ENCODE measurements around the gene ZDHHC1. TPM values are rescaled to one million over a fixed set of nuclear protein-coding genes. Genes with fewer than 3 reads are reported as not detected.

Gene ZDHHC1
- total and polyA plus RNA-seq, 2 of the 13 experiments (the other 11 are each of a cell fraction or from before 2014, with no cell fraction given): 0.51 to 1.1 TPM

DNA sequence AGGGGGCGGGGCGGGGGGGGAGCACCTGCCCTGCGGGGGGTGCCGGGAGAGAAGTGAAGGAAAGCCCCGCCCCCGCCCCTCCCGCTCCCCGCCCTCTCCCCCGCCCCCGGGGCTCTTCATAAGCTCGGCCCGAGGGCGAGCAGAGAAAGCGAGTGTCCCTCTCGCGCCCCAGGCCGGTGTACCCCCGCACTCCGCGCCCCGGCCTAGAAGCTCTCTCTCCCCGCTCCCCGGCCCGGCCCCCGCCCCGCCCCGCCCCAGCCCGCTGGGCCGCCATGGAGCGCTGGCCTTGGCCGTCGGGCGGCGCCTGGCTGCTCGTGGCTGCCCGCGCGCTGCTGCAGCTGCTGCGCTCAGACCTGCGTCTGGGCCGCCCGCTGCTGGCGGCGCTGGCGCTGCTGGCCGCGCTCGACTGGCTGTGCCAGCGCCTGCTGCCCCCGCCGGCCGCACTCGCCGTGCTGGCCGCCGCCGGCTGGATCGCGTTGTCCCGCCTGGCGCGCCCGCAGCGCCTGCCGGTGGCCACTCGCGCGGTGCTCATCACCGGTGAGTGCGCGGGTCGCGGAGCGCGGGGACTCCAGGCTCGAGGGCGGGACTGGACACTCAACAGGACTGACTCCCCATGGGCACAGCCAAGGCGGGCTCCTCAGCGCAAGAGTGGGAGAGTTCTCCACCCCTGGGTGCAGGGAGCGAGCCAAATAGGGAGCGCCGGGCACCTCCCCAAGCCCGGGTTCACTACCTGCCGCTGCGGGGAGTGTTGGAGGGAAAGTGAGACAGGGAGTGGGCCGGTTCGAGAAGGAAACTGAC is 14.9 kb upstream of the ZDHHC1 start, which contains the start of gene HSD11B2 (continued):
- TF ChIP-seq MTF2 (CRISPR knock-in tag; IDR thresholded peaks at IDR 0.05; ENCODE audit: borderline replicate concordance): no peak
- TF ChIP-seq, protein P1, sequence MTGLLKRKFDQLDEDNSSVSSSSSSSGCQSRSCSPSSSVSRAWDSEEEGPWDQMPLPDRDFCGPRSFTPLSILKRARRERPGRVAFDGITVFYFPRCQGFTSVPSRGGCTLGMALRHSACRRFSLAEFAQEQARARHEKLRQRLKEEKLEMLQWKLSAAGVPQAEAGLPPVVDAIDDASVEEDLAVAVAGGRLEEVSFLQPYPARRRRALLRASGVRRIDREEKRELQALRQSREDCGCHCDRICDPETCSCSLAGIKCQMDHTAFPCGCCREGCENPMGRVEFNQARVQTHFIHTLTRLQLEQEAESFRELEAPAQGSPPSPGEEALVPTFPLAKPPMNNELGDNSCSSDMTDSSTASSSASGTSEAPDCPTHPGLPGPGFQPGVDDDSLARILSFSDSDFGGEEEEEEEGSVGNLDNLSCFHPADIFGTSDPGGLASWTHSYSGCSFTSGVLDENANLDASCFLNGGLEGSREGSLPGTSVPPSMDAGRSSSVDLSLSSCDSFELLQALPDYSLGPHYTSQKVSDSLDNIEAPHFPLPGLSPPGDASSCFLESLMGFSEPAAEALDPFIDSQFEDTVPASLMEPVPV (CRISPR knock-in tag; IDR thresholded peaks at IDR 0.05): no peak; the same call in 1 of the 2 replicates
- 0 out of 2 replicates have a peak, but pooled peaks have one; percentile 14 for TF ChIP-seq JUN (CRISPR knock-in tag; IDR thresholded peaks at IDR 0.05)
- no peak for TF ChIP-seq ZBTB42 (CRISPR knock-in tag; IDR thresholded peaks at IDR 0.05)
- 0 out of 2 replicates have a peak, but pooled peaks have one; percentile 4 for TF ChIP-seq ZNF121 (CRISPR knock-in tag; IDR thresholded peaks at IDR 0.05)
- TF ChIP-seq RBM22 (optimal IDR thresholded peaks at IDR 0.05; ENCODE audit: low read length): peak; percentile 32
- TF ChIP-seq ZNF605 (CRISPR knock-in tag; IDR thresholded peaks at IDR 0.05): no peak
- no peak for TF ChIP-seq ARNT (IDR thresholded peaks at IDR 0.05)
- TF ChIP-seq REL (CRISPR knock-in tag; conservative IDR thresholded peaks at IDR 0.05): no peak
- TF ChIP-seq RNF2 (conservative IDR thresholded peaks at IDR 0.05; ENCODE audit: low read depth): peak; percentile 55; the same call in 1 of the 2 replicates
- TF ChIP-seq, protein P2, sequence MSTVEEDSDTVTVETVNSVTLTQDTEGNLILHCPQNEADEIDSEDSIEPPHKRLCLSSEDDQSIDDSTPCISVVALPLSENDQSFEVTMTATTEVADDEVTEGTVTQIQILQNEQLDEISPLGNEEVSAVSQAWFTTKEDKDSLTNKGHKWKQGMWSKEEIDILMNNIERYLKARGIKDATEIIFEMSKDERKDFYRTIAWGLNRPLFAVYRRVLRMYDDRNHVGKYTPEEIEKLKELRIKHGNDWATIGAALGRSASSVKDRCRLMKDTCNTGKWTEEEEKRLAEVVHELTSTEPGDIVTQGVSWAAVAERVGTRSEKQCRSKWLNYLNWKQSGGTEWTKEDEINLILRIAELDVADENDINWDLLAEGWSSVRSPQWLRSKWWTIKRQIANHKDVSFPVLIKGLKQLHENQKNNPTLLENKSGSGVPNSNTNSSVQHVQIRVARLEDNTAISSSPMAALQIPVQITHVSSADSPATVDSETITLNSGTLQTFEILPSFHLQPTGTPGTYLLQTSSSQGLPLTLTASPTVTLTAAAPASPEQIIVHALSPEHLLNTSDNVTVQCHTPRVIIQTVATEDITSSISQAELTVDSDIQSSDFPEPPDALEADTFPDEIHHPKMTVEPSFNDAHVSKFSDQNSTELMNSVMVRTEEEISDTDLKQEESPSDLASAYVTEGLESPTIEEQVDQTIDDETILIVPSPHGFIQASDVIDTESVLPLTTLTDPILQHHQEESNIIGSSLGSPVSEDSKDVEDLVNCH (CRISPR knock-in tag; IDR thresholded peaks at IDR 0.05): no peak
- no peak for TF ChIP-seq ZNF720 (CRISPR knock-in tag; IDR thresholded peaks at IDR 0.05)
- TF ChIP-seq ZNF253 (CRISPR knock-in tag; IDR thresholded peaks at IDR 0.05; ENCODE audit: borderline replicate concordance): no peak
- no peak for TF ChIP-seq MLLT10 (CRISPR knock-in tag; IDR thresholded peaks at IDR 0.05)
- TF ChIP-seq FOXC1 (CRISPR knock-in tag; IDR thresholded peaks at IDR 0.05; ENCODE audit: borderline replicate concordance): peak; percentile 41; the same call in 1 of the 2 replicates
- TF ChIP-seq SETDB1 (CRISPR knock-in tag; IDR thresholded peaks at IDR 0.05; ENCODE audit: borderline replicate concordance): no peak
- TF ChIP-seq RARA (CRISPR knock-in tag; IDR thresholded peaks at IDR 0.05): no peak
- no peak for TF ChIP-seq ETV6 (CRISPR knock-in tag; conservative IDR thresholded peaks at IDR 0.05)
- TF ChIP-seq, protein P3, sequence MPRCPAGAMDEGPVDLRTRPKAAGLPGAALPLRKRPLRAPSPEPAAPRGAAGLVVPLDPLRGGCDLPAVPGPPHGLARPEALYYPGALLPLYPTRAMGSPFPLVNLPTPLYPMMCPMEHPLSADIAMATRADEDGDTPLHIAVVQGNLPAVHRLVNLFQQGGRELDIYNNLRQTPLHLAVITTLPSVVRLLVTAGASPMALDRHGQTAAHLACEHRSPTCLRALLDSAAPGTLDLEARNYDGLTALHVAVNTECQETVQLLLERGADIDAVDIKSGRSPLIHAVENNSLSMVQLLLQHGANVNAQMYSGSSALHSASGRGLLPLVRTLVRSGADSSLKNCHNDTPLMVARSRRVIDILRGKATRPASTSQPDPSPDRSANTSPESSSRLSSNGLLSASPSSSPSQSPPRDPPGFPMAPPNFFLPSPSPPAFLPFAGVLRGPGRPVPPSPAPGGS (CRISPR knock-in tag; IDR thresholded peaks at IDR 0.05): no peak
- no peak for TF ChIP-seq ZNF737 (CRISPR knock-in tag; IDR thresholded peaks at IDR 0.05; ENCODE audit: borderline replicate concordance)
- TF ChIP-seq, protein P4, sequence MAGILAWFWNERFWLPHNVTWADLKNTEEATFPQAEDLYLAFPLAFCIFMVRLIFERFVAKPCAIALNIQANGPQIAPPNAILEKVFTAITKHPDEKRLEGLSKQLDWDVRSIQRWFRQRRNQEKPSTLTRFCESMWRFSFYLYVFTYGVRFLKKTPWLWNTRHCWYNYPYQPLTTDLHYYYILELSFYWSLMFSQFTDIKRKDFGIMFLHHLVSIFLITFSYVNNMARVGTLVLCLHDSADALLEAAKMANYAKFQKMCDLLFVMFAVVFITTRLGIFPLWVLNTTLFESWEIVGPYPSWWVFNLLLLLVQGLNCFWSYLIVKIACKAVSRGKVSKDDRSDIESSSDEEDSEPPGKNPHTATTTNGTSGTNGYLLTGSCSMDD (CRISPR knock-in tag; IDR thresholded peaks at IDR 0.05): no peak
- peak; percentile 57; the same call in 1 of the 2 replicates for TF ChIP-seq SP1 (IDR thresholded peaks at IDR 0.05)
- TF ChIP-seq SP1 (CRISPR knock-in tag; IDR thresholded peaks at IDR 0.05): no peak; the same call in 1 of the 2 replicates

All from HepG2 (cell line).